Neural cell (in vitro differentiated cells): ENCODE measurements around the gene TEKT3. TPM values are rescaled to one million over a fixed set of nuclear protein-coding genes. Genes with fewer than 3 reads are reported as not detected.

Experiments
- H2AFZ ChIP-seq: fragments of 200-600, 300-800 bp; sonication (generic), shearing (Covaris generic); 2 replicates; pipeline ENCODE4 v1.6.0; 2014; ENCODE audit warnings: low read depth, mild to moderate bottlenecking, antibody characterized with exemption, low read length, moderate library complexity
- H3F3A ChIP-seq: fragments of 200-600 bp; shearing (Covaris generic); 2 replicates; pipeline ENCODE4 v1.6.1; 2016; ENCODE audit warnings: mild to moderate bottlenecking, moderate library complexity, mixed read lengths, antibody characterized with exemption, low read length; ENCODE audit not compliant: insufficient read depth, poor library complexity, severe bottlenecking
- H3K27ac ChIP-seq: fragments of 200-600, 300-800 bp; sonication (generic), shearing (Covaris generic); 2 replicates; pipeline ENCODE4 v1.5.1; 2014; ENCODE audit warnings: mild to moderate bottlenecking, low read length, moderate library complexity
- H3K27me3 ChIP-seq: fragments of 300-800, 200-600 bp; sonication (generic), shearing (Covaris generic); 2 replicates; pipeline ENCODE4 v1.6.0; 2014; ENCODE audit warnings: mild to moderate bottlenecking, low read depth, low read length, moderate library complexity; ENCODE audit not compliant: insufficient read depth
- H3K36me3 ChIP-seq: fragments of 300-800, 200-600 bp; sonication (generic), shearing (Covaris generic); 2 replicates; pipeline ENCODE4 v1.5.1; 2014; ENCODE audit warnings: mild to moderate bottlenecking, antibody characterized with exemption, low read length, moderate library complexity; ENCODE audit not compliant: insufficient read depth
- H3K4me2 ChIP-seq: fragments of 300-800, 200-600 bp; sonication (generic), shearing (Covaris generic); 2 replicates; pipeline ENCODE4 v1.6.0; 2014; ENCODE audit warnings: mild to moderate bottlenecking, low read length
- H3K4me3 ChIP-seq: fragments of 300-800, 200-600 bp; sonication (generic), shearing (Covaris generic); 2 replicates; pipeline ENCODE4 v1.5.1; 2014; ENCODE audit warnings: mild to moderate bottlenecking, low read length, moderate library complexity
- H3K79me2 ChIP-seq: fragments of 200-600 bp; shearing (Covaris generic); replicated peaks from 2 replicates; pipeline ENCODE4 v1.6.0; 2014; ENCODE audit warnings: mild to moderate bottlenecking, low read length, moderate library complexity; ENCODE audit not compliant: insufficient read depth
- H3K9ac ChIP-seq: fragments of 300-800, 200-600 bp; sonication (generic), shearing (Covaris generic); 2 replicates; pipeline ENCODE4 v1.6.1; 2016; ENCODE audit warnings: mild to moderate bottlenecking, low read length, mixed read lengths
- H3K9me2 ChIP-seq: fragments of 200-600 bp; shearing (Covaris generic); 2 replicates; pipeline ENCODE4 v1.6.1; 2016; ENCODE audit warnings: mild to moderate bottlenecking, low read length, mixed read lengths; ENCODE audit not compliant: insufficient read depth
- H3K9me3 ChIP-seq: fragments of 200-600, 300-800 bp; sonication (generic), shearing (Covaris generic); 2 replicates; pipeline ENCODE4 v1.6.1; 2016; ENCODE audit warnings: mild to moderate bottlenecking, mixed run types, low read length, moderate library complexity, mixed read lengths
- H4K20me1 ChIP-seq: fragments of 200-600 bp; shearing (Covaris generic); 2 replicates; pipeline ENCODE4 v1.6.1; 2016; ENCODE audit warnings: mild to moderate bottlenecking, mixed run types; ENCODE audit not compliant: insufficient read depth
- EP300 ChIP-seq: fragments of 450-650 bp; conservative IDR thresholded peaks from 2 replicates; pipeline ENCODE4 v1.6.1; 2014; ENCODE audit warnings: antibody characterized with exemption, mild to moderate bottlenecking, moderate library complexity; ENCODE audit not compliant: poor library complexity, severe bottlenecking
- EZH2 ChIP-seq: fragments of 200-600, 300-800 bp; shearing (Covaris generic), sonication (generic); IDR thresholded peaks from 2 replicates; pipeline ENCODE4 v1.6.1; 2014; ENCODE audit warnings: antibody characterized with exemption, low read length, borderline replicate concordance, mild to moderate bottlenecking; ENCODE audit not compliant: insufficient read depth, poor library complexity, severe bottlenecking
- MXI1 ChIP-seq: fragments of 450-650 bp; conservative IDR thresholded peaks from 2 replicates; pipeline ENCODE4 v1.6.1; 2014; ENCODE audit warnings: antibody characterized with exemption, mild to moderate bottlenecking; ENCODE audit not compliant: poor library complexity, severe bottlenecking
- POLR2AphosphoS5 ChIP-seq: IDR thresholded peaks from 2 replicates; pipeline ENCODE4 v1.6.1; 2012
- RAD21 ChIP-seq: fragments of 450-650 bp; conservative IDR thresholded peaks from 2 replicates; pipeline ENCODE4 v1.6.1; 2014; ENCODE audit warnings: antibody characterized with exemption, mild to moderate bottlenecking, moderate library complexity
- SMC3 ChIP-seq: fragments of 450-650 bp; conservative IDR thresholded peaks from 2 replicates; pipeline ENCODE4 v1.6.1; 2014; ENCODE audit warnings: antibody characterized with exemption, mild to moderate bottlenecking, moderate library complexity; ENCODE audit not compliant: poor library complexity
- TAF1 ChIP-seq: IDR thresholded peaks from 2 replicates; pipeline ENCODE4 v1.6.1; 2012; ENCODE audit warnings: low read depth
- polyA plus RNA-seq: library from polyadenylated mRNA; depleted of rRNA; stranded (reverse); fragments of >200 nt; gene quantifications from 2 replicates; pipeline ENCODE4 v1.2.3, GENCODE V29; 2014
- TF ChIP-seq, protein P1 (sequence below): fragments of 450-650 bp; IDR thresholded peaks from 2 replicates; pipeline ENCODE4 v1.5.1; 2014; ENCODE audit warnings: antibody characterized with exemption, mild to moderate bottlenecking, moderate library complexity; ENCODE audit not compliant: poor library complexity, severe bottlenecking
- TF ChIP-seq, protein P2 (sequence below): IDR thresholded peaks from 2 replicates; pipeline ENCODE4 v1.6.1; 2012; ENCODE audit warnings: borderline replicate concordance

TEKT3 gene
- polyA plus RNA-seq, 1 donor from 2014 or later: 3.1 TPM

DNA sequence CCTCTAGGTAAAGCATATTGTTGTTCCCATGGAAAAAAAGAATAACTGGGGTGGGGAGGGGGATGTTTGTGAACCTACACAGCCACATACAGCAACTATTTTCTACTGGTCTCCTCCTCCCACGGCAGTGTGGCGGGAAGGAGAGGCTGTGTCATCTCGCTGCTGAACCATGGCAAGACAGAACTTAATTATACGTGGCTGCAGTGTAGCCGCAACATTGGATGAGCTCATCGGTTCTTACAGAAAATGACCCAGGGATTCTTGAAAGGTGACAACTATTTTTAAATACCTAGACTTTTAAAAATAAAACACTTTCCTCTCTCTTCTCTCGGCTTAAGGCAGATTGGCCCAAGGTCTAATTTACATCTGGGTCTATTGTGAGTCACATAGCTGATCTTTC lies 19.8 kb upstream of the TEKT3 start:
- H3K4me2 ChIP-seq: no peak overlapping the region
- TF ChIP-seq EP300 (no peak), POLR2AphosphoS5 (no peak), TAF1 (no peak), EZH2 (no peak), SMC3 (no peak), MXI1 (no peak), RAD21 (no peak)
- TF ChIP-seq, protein P1, sequence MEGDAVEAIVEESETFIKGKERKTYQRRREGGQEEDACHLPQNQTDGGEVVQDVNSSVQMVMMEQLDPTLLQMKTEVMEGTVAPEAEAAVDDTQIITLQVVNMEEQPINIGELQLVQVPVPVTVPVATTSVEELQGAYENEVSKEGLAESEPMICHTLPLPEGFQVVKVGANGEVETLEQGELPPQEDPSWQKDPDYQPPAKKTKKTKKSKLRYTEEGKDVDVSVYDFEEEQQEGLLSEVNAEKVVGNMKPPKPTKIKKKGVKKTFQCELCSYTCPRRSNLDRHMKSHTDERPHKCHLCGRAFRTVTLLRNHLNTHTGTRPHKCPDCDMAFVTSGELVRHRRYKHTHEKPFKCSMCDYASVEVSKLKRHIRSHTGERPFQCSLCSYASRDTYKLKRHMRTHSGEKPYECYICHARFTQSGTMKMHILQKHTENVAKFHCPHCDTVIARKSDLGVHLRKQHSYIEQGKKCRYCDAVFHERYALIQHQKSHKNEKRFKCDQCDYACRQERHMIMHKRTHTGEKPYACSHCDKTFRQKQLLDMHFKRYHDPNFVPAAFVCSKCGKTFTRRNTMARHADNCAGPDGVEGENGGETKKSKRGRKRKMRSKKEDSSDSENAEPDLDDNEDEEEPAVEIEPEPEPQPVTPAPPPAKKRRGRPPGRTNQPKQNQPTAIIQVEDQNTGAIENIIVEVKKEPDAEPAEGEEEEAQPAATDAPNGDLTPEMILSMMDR: no peak
- TF ChIP-seq, protein P2, sequence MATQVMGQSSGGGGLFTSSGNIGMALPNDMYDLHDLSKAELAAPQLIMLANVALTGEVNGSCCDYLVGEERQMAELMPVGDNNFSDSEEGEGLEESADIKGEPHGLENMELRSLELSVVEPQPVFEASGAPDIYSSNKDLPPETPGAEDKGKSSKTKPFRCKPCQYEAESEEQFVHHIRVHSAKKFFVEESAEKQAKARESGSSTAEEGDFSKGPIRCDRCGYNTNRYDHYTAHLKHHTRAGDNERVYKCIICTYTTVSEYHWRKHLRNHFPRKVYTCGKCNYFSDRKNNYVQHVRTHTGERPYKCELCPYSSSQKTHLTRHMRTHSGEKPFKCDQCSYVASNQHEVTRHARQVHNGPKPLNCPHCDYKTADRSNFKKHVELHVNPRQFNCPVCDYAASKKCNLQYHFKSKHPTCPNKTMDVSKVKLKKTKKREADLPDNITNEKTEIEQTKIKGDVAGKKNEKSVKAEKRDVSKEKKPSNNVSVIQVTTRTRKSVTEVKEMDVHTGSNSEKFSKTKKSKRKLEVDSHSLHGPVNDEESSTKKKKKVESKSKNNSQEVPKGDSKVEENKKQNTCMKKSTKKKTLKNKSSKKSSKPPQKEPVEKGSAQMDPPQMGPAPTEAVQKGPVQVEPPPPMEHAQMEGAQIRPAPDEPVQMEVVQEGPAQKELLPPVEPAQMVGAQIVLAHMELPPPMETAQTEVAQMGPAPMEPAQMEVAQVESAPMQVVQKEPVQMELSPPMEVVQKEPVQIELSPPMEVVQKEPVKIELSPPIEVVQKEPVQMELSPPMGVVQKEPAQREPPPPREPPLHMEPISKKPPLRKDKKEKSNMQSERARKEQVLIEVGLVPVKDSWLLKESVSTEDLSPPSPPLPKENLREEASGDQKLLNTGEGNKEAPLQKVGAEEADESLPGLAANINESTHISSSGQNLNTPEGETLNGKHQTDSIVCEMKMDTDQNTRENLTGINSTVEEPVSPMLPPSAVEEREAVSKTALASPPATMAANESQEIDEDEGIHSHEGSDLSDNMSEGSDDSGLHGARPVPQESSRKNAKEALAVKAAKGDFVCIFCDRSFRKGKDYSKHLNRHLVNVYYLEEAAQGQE: no peak
- H3K4me3 ChIP-seq: no peak overlapping the region
- H3K27ac ChIP-seq: no peak overlapping the region
- no peaks in the 10 kb centered on the region for H4K20me1 ChIP-seq
- H3K27me3 ChIP-seq: no peaks in the 10 kb centered on the region
- no peaks in the 10 kb centered on the region for H3K36me3 ChIP-seq
- no peak overlapping the region for H3K9ac ChIP-seq
- no peak overlapping the region for H2AFZ ChIP-seq
- H3K9me2 ChIP-seq: no peaks in the 10 kb centered on the region
- H3K9me3 ChIP-seq: no peaks in the 10 kb centered on the region
- H3F3A ChIP-seq: no peaks in the 10 kb centered on the region
- H3K79me2 ChIP-seq: no peaks in the 10 kb centered on the region

DNA sequence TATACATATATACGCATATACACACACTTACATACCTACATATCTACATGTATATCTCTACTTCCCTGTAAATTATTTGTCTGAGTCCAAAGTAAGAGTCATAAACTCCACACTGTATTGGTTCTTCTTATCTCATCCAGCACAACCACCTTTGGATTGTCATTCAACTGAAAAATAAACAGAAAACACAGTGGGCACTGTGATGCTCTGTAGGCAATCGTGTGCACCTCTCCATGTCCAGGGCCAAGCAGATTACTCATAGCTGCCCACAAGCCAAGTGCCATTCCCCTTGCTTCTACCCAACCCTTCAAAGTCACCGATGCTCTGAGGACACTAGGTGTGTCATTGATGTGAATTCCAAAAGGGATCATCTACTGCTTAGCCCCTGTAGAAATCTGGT lies 12.9 kb upstream of the TEKT3 start:
- H3K9me2 ChIP-seq: no peaks in the 10 kb centered on the region
- H3K9ac ChIP-seq: no peak overlapping the region
- no peaks in the 10 kb centered on the region for H3K27me3 ChIP-seq
- H3K9me3 ChIP-seq: no peaks in the 10 kb centered on the region
- no peak for TF ChIP-seq EP300
- no peak for TF ChIP-seq MXI1
- TF ChIP-seq SMC3: no peak
- TF ChIP-seq RAD21: no peak
- no peak for TF ChIP-seq TAF1
- TF ChIP-seq, protein P2: no peak
- TF ChIP-seq, protein P1: no peak
- TF ChIP-seq POLR2AphosphoS5: no peak
- no peak for TF ChIP-seq EZH2
- H3K27ac ChIP-seq: no peak overlapping the region
- no peaks in the 10 kb centered on the region for H4K20me1 ChIP-seq
- H3K4me3 ChIP-seq: no peak overlapping the region
- H3K4me2 ChIP-seq: no peak overlapping the region
- no peaks in the 10 kb centered on the region for H3K36me3 ChIP-seq
- H2AFZ ChIP-seq: no peak overlapping the region
- H3K79me2 ChIP-seq: no peaks in the 10 kb centered on the region
- no peaks in the 10 kb centered on the region for H3F3A ChIP-seq
